Gastrocnemius medialis (tissue), 4 donors: ENCODE measurements around the gene SMAD2. TPM values are rescaled to one million over a fixed set of nuclear protein-coding genes. Genes with fewer than 3 reads are reported as not detected.

Experiments used
- ATAC-seq, 2 donors: fragments of 150-250 bp; one replicate each; pipeline ENCODE4 v1.9.1; 2016
- DNase-seq, 2 donors: peaks; one replicate each; pipeline ENCODE4 v3.0.0-alpha.2; 2019
- H3K27ac ChIP-seq, 4 donors: fragments of 200-600 bp; sonication (generic); 1 replicate in 1 of 4; 2 replicates in 3 of 4; pipeline ENCODE4 v1.5.1; 2016 to 2018; ENCODE audit warnings: mild to moderate bottlenecking in 2 of 4, moderate library complexity in 1 of 4
- H3K27me3 ChIP-seq, 3 donors: fragments of 200-600 bp; sonication (generic) in 2 of 3; 1 replicate in 1 of 3; 2 replicates in 2 of 3; pipeline versions ENCODE4 v1.5.1 to v1.6.0; 2016 to 2019; ENCODE audit warnings: mild to moderate bottlenecking in 1 of 3, moderate library complexity in 1 of 3
- H3K36me3 ChIP-seq, 2 donors: fragments of 200-600 bp; sonication (generic) in 1 of 2; one replicate each; pipeline ENCODE4 v1.5.1; 2017 to 2018
- H3K4me1 ChIP-seq, 2 donors: fragments of 200-600 bp; sonication (generic) in 1 of 2; one replicate each; pipeline ENCODE4 v1.5.1; 2016 to 2017; ENCODE audit warnings: mild to moderate bottlenecking in 2 of 2
- H3K4me3 ChIP-seq, 4 donors: fragments of 200-600 bp; sonication (generic) in 3 of 4; 1 replicate in 1 of 4; 2 replicates in 3 of 4; pipeline ENCODE4 v1.5.1; 2016 to 2019; ENCODE audit warnings: mild to moderate bottlenecking in 2 of 4
- H3K9me3 ChIP-seq, 3 donors: fragments of 200-600 bp; sonication (generic) in 2 of 3; 1 replicate in 1 of 3; 2 replicates in 2 of 3; pipeline ENCODE4 v1.5.1; 2016 to 2019
- CTCF ChIP-seq, 5 experiments: fragments of 450-650 bp in 3 of 5; fragments of 200-600 bp in 2 of 5; sonication (generic) in 2 of 5; IDR thresholded peaks in 4 of 5; conservative IDR thresholded peaks in 1 of 5; 1 replicate in 4 of 5; 2 replicates in 1 of 5; pipeline ENCODE4 v1.5.1; 2016 to 2019; ENCODE audit warnings: antibody characterized with exemption in 5 of 5, mild to moderate bottlenecking in 3 of 5, moderate library complexity in 3 of 5
- POLR2A ChIP-seq, 2 donors: fragments of 450-650 bp; IDR thresholded peaks; one replicate each; pipeline ENCODE4 v1.6.1; 2017; ENCODE audit warnings: antibody characterized with exemption in 2 of 2, mild to moderate bottlenecking in 2 of 2, moderate library complexity in 2 of 2
- in situ Hi-C, 4 donors: fragments of 200-750 bp; cut with MboI; loops; one replicate each; pipeline versions ENCODE4 v1.15.0 to v1.8.0; 2017; ENCODE audit warnings: low sequenced_read_pairs in 4 of 4
- intact Hi-C: fragments of 100-400 bp; cut with DNase I; formaldehyde crosslinking; loops from one replicate; pipeline ENCODE4 v1.15.1; 2023; ENCODE audit warnings: low total_unique reads
- total RNA-seq, 4 donors: library from RNA; depleted of rRNA; stranded (reverse); fragments of >200 nt; gene quantifications; one replicate each; pipeline versions ENCODE4 v1.1.0 to v1.2.3, GENCODE V29; 2016

Gene SMAD2
- total RNA-seq, 4 donors from 2014 or later: 53.6 to 67.7 (median 61.3) TPM

- H3K27me3 ChIP-seq: no peaks in the 10 kb centered on the region
- in situ Hi-C loops: no loop called here
Measured at GRCh38 chr18:47887227-47887626, 43.2 kb downstream of the SMAD2 start.

DNA sequence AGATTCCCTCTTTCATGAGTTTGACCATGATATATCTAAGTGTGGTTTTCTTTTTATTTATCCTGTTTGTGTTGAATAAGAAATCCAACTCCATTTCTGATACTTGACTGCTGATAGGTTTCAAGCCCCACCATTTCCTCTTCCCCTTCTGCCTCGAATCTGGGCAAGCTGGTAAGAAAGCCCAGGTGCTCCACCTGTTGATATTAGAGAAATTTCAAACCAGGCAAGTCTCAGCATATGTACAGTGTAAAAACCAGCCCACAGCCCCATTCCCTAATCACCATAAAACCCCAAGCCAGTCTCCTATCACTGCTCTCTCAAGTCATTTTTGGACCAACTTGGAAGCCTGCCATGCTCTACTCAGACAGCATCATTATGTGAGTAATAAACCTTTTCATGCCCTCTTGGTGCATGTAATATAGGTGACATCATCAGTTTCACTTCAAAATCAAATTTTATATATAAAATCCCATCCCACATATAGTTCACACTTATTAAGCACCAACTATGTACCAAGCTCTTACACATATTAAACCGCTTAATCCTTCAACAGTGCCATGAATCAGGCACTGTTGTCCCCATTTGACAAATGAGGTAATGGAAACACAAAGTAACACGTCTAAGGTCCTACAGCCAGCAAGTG is 46.6 kb downstream of the SMAD2 start:
- H3K27me3 ChIP-seq: no peaks in the 10 kb centered on the region
- peaks cover 13 to 23% of the 10 kb centered on the region in 2 donors for H3K4me1 ChIP-seq
- DNase-seq (no peak), ATAC-seq (no peak)
- H3K27ac ChIP-seq: no peak overlapping the region
- no peak overlapping the region for H3K4me3 ChIP-seq
- in situ Hi-C loops (no loop called here), intact Hi-C loops (no loop called here)
- no peak for TF ChIP-seq POLR2A (IDR thresholded peaks at IDR 0.05)
- TF ChIP-seq CTCF (IDR thresholded peaks at IDR 0.05 in 4 of 5, conservative IDR thresholded peaks at IDR 0.05 in 1 of 5): no peak
- H3K9me3 ChIP-seq: no peaks in the 10 kb centered on the region
- H3K36me3 ChIP-seq: no peaks in the 10 kb centered on the region

More at GRCh38 chr18:47887227-47887626, 43.2 kb downstream of the SMAD2 start:
- Histone ChIP-seq H3K4me3 (no peak overlapping the region), H3K36me3 (peaks cover 0 to 8% of the 10 kb centered on the region in 2 donors), H3K9me3 (no peaks in the 10 kb centered on the region), H3K27ac (no peak overlapping the region), H3K4me1 (peaks cover 13 to 23% of the 10 kb centered on the region in 2 donors)
- ATAC-seq: no peak
- no peak for DNase-seq
- intact Hi-C loops: no loop called here
- no peak for TF ChIP-seq POLR2A (IDR thresholded peaks at IDR 0.05)
- TF ChIP-seq CTCF (IDR thresholded peaks at IDR 0.05 in 4 of 5, conservative IDR thresholded peaks at IDR 0.05 in 1 of 5): no peak

DNA sequence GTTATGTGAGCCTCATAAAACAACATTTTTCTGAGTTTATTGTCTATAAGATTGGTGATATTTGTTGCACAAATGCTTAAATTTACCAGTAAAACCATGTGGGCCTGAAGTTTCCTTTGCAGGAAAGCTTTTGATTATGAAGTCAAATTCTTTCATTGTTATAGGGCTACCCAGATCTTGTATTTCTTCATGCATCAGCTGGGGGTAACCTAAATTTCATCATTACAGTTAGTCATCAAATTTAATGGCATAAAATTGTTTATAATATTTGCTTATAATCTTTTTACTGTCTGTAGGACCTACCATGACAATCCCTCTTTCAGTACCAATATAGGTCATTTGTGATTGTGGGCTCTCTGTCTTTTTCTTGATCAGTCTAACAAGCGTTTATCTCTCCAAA is 47.8 kb downstream of the SMAD2 start:
- Histone ChIP-seq H3K4me3 (no peak overlapping the region), H3K4me1 (peaks cover 13 to 23% of the 10 kb centered on the region in 2 donors), H3K36me3 (no peaks in the 10 kb centered on the region), H3K27me3 (no peaks in the 10 kb centered on the region), H3K9me3 (no peaks in the 10 kb centered on the region), H3K27ac (no peak overlapping the region)
- TF ChIP-seq CTCF (IDR thresholded peaks at IDR 0.05 in 4 of 5, conservative IDR thresholded peaks at IDR 0.05 in 1 of 5): no peak
- TF ChIP-seq POLR2A (IDR thresholded peaks at IDR 0.05): no peak
- in situ Hi-C loops: no loop called here
- intact Hi-C loops: no loop called here
- ATAC-seq (no peak), DNase-seq (no peak)

- Histone ChIP-seq H3K36me3 (no peaks in the 10 kb centered on the region), H3K4me1 (peaks cover 13 to 23% of the 10 kb centered on the region in 2 donors), H3K4me3 (no peak overlapping the region), H3K27ac (no peak overlapping the region), H3K27me3 (no peaks in the 10 kb centered on the region), H3K9me3 (no peaks in the 10 kb centered on the region)
- ATAC-seq (no peak), DNase-seq (no peak)
- in situ Hi-C loops (no loop called here), intact Hi-C loops (no loop called here)
- no peak for TF ChIP-seq CTCF (IDR thresholded peaks at IDR 0.05 in 4 of 5, conservative IDR thresholded peaks at IDR 0.05 in 1 of 5)
- TF ChIP-seq POLR2A (IDR thresholded peaks at IDR 0.05): no peak
Measured at GRCh38 chr18:47881752-47882455, 48.6 kb downstream of the SMAD2 start.
